ENCODE measurements around the gene ZP4.

GRCh38 chr1:237875291-237875690 lies 15.4 kb downstream of the ZP4 start:
- TF ChIP-seq CTCF (IDR thresholded peaks at IDR 0.05): no peak
- TF ChIP-seq POLR2A (IDR thresholded peaks at IDR 0.05): no peak
